ENCODE data around the gene KIF21A. TPM values are rescaled to one million over a fixed set of nuclear protein-coding genes. Genes with fewer than 3 reads are reported as not detected.

Gene KIF21A
- total RNA-seq, 2 donors from 2014 or later = 50.4 to 51.9 TPM

GRCh38 chr12:39431002-39431796, 11.7 kb downstream of the KIF21A start:
- no peak for DNase-seq (ENCODE audit: low spot score)
- TF ChIP-seq CTCF (IDR thresholded peaks at IDR 0.05) = no peak
- no peaks in the 10 kb centered on the region for H3K27me3 ChIP-seq
- H3K4me1 ChIP-seq = peaks cover 0 to 11% of the 10 kb centered on the region in 2 donors
- no peaks in the 10 kb centered on the region for H3K9me3 ChIP-seq
- H3K4me3 ChIP-seq = no peak overlapping the region
- H3K36me3 ChIP-seq = no peaks in the 10 kb centered on the region
- H3K27ac ChIP-seq = no peak overlapping the region

DNA sequence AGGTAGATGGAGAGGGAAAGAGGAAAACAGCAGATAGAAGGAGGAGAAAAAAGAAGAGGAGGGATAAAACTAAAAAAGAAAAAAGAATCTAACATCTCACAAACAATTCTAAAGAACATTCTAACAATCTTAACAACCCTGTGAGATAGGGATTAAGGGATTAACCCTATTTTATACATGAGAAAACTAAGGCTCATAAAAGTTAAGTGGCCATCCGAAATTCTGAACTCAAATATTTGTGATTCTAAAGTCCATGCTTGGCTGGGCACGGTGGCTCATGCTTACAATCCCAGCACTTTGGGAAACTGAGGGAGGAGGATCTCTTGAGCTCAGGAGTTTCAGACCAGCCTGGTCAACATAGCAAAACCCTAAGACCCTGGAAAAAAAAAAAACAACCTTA, 13.1 kb downstream of the KIF21A start:
- TF ChIP-seq CTCF (IDR thresholded peaks at IDR 0.05) = no peak

GRCh38 chr12:39427360-39427808, 15.5 kb downstream of the KIF21A start:
- no peak for TF ChIP-seq CTCF (IDR thresholded peaks at IDR 0.05)
- peaks cover 0 to 8% of the 10 kb centered on the region in 2 donors for H3K4me1 ChIP-seq
- H3K27me3 ChIP-seq = no peaks in the 10 kb centered on the region
- no peak for DNase-seq (ENCODE audit: low spot score)
- no peak overlapping the region for H3K27ac ChIP-seq
- H3K4me3 ChIP-seq = no peak overlapping the region
- H3K36me3 ChIP-seq = no peaks in the 10 kb centered on the region
- no peaks in the 10 kb centered on the region for H3K9me3 ChIP-seq

More for the DNA sequence above, 13.1 kb downstream of the KIF21A start:
- H3K4me3 ChIP-seq = no peak overlapping the region
- no peak overlapping the region for H3K27ac ChIP-seq
- H3K9me3 ChIP-seq = no peaks in the 10 kb centered on the region
- peaks cover 0 to 5% of the 10 kb centered on the region in 2 donors for H3K4me1 ChIP-seq
- H3K36me3 ChIP-seq = no peaks in the 10 kb centered on the region
- DNase-seq (ENCODE audit: low spot score) = no peak
- no peaks in the 10 kb centered on the region for H3K27me3 ChIP-seq

DNA sequence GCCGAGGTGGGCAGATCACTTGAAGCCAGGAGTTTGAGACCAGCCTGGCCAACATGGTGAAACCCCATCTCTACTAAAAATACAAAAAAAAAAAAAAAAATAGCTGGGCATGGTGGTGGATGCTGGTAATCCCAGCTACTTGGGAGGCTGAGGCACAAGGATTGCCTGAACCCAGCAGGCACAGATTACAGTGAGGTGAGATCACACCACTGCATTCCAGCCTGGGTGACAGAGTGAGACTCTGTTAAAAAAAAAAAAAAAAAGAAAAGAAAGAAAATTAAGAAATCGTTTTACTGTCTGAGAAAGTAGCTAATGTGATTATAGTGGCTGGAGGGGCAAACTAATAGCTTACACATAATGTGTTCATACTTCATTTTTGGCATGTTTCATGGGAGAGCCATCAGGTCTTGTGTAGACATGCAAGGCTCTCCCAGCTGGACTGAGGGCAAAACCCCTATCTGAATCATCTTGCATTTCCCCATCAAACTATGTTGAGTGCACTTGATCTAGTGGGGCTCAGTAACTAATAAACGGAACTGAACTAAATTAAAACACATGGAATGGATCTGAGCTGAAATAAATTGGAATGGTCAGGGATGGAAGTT, 16.2 kb downstream of the KIF21A start:
- Histone ChIP-seq H3K9me3 (no peaks in the 10 kb centered on the region), H3K27ac (no peak overlapping the region), H3K36me3 (no peaks in the 10 kb centered on the region), H3K27me3 (no peaks in the 10 kb centered on the region), H3K4me1 (peaks cover 0 to 14% of the 10 kb centered on the region in 2 donors), H3K4me3 (no peak overlapping the region)
- TF ChIP-seq CTCF (IDR thresholded peaks at IDR 0.05) = no peak
- no peak for DNase-seq (ENCODE audit: low spot score)

GRCh38 chr12:39420043-39420442, 22.9 kb downstream of the KIF21A start:
- Histone ChIP-seq H3K27ac (no peak overlapping the region), H3K27me3 (no peaks in the 10 kb centered on the region), H3K4me3 (no peak overlapping the region), H3K4me1 (peaks cover 0 to 16% of the 10 kb centered on the region in 2 donors), H3K9me3 (no peaks in the 10 kb centered on the region), H3K36me3 (no peaks in the 10 kb centered on the region)
- DNase-seq (ENCODE audit: low spot score) = no peak
- no peak for TF ChIP-seq CTCF (IDR thresholded peaks at IDR 0.05)

All from right atrium auricular region (tissue), 2 donors.